Measurements from ENCODE around the gene HYCC2.

GRCh38 chr2:201093573-201093972 is 22.1 kb upstream of the HYCC2 start:
- TF ChIP-seq GATA2 (IDR thresholded peaks at IDR 0.05; ENCODE audit: low read depth, low read length) (no peak), GATA3 (IDR thresholded peaks at IDR 0.05; ENCODE audit: low read depth, low read length) (no peak)
